OCI-LY3 (cell line): Measurements from ENCODE around the gene KIF5C.

ENCODE experiments used
- H2AFZ ChIP-seq: fragments of 200-600, 300-600 bp; shearing (Covaris generic); 2 replicates; pipeline ENCODE4 v1.6.0; 2014; ENCODE audit warnings: antibody characterized with exemption, low read depth, low read length
- H3K27ac ChIP-seq: fragments of 200-600, 300-600 bp; sonication (generic); 2 replicates; pipeline ENCODE4 v1.5.1; 2014; ENCODE audit warnings: mild to moderate bottlenecking, low read length, moderate library complexity, mixed read lengths
- H3K27me3 ChIP-seq: fragments of 200-600, 300-600 bp; sonication (generic); 2 replicates; pipeline ENCODE4 v1.6.1; 2014; ENCODE audit warnings: low read depth, low read length, mixed read lengths
- H3K36me3 ChIP-seq: fragments of 200-600, 300-600 bp; sonication (generic); replicated peaks from 2 replicates; pipeline ENCODE3; 2014; ENCODE audit warnings: low read depth, low read length, mixed read lengths
- H3K4me1 ChIP-seq: fragments of 300-600, 200-600 bp; sonication (generic); 2 replicates; pipeline ENCODE4 v1.6.1; 2014; ENCODE audit warnings: low read length, mixed read lengths
- H3K4me2 ChIP-seq: fragments of 200-600, 300-600 bp; sonication (generic); 2 replicates; pipeline ENCODE4 v1.6.1; 2014; ENCODE audit warnings: low read length, mixed read lengths
- H3K4me3 ChIP-seq: fragments of 300-600, 200-600 bp; sonication (generic); 2 replicates; pipeline ENCODE4 v1.5.1; 2014; ENCODE audit warnings: antibody characterized with exemption, mild to moderate bottlenecking, low read length, moderate library complexity
- H3K79me2 ChIP-seq: fragments of 300-600, 200-600 bp; shearing (Covaris generic); 2 replicates; pipeline ENCODE4 v1.6.1; 2014; ENCODE audit warnings: mild to moderate bottlenecking, low read length, mixed read lengths
- H3K9ac ChIP-seq: fragments of 300-600, 200-600 bp; shearing (Covaris generic); 2 replicates; pipeline ENCODE4 v1.6.0; 2014; ENCODE audit warnings: mild to moderate bottlenecking, low read length, moderate library complexity
- H3K9me3 ChIP-seq: fragments of 200-600, 300-600 bp; shearing (Covaris generic); 2 replicates; pipeline ENCODE4 v1.6.1; 2014; ENCODE audit warnings: low read length, mixed read lengths; ENCODE audit not compliant: insufficient read depth
- H4K20me1 ChIP-seq: fragments of 200-600, 300-600 bp; sonication (generic); 2 replicates; pipeline ENCODE4 v1.6.1; 2016; ENCODE audit warnings: low read length, mixed read lengths; ENCODE audit not compliant: insufficient read depth
- CTCF ChIP-seq: fragments of 200-600, 300-600 bp; sonication (generic); IDR thresholded peaks from 2 replicates; pipeline ENCODE4 v1.5.1; 2014; ENCODE audit warnings: antibody characterized with exemption, low read length, low read depth
- EZH2phosphoT487 ChIP-seq: fragments of 200-600 bp; shearing (Covaris generic); IDR thresholded peaks from 2 replicates; pipeline ENCODE4 v1.6.1; 2018; ENCODE audit warnings: antibody characterized with exemption, mixed run types, low read depth

Gene KIF5C

GRCh38 chr2:148885209-148885608, 10.2 kb downstream of the KIF5C start:
- TF ChIP-seq EZH2phosphoT487 (no peak), CTCF (no peak)
- Histone ChIP-seq H3K27me3 (peaks cover 15% of the 10 kb centered on the region), H3K4me2 (no peak overlapping the region), H3K79me2 (no peaks in the 10 kb centered on the region), H3K4me1 (peaks cover 5% of the 10 kb centered on the region; the same call in 1 of the 2 replicates), H3K9me3 (no peaks in the 10 kb centered on the region), H2AFZ (no peak overlapping the region), H4K20me1 (no peaks in the 10 kb centered on the region), H3K27ac (no peak overlapping the region), H3K4me3 (no peak overlapping the region), H3K9ac (no peak overlapping the region), H3K36me3 (no peaks in the 10 kb centered on the region)

- no peak overlapping the region for H3K4me3 ChIP-seq
- H3K9me3 ChIP-seq: no peaks in the 10 kb centered on the region
- H3K9ac ChIP-seq: no peak overlapping the region
- no peak for TF ChIP-seq CTCF
- no peak for TF ChIP-seq EZH2phosphoT487
- H3K79me2 ChIP-seq: no peaks in the 10 kb centered on the region
- no peak overlapping the region for H2AFZ ChIP-seq
- no peak overlapping the region for H3K4me2 ChIP-seq
- peaks cover 15% of the 10 kb centered on the region for H3K27me3 ChIP-seq
- H3K4me1 ChIP-seq: peaks cover 5% of the 10 kb centered on the region; the same call in 1 of the 2 replicates
- no peak overlapping the region for H3K27ac ChIP-seq
- no peaks in the 10 kb centered on the region for H4K20me1 ChIP-seq
- H3K36me3 ChIP-seq: no peaks in the 10 kb centered on the region
Measured at GRCh38 chr2:148885988-148886387, 11.0 kb downstream of the KIF5C start.

- Histone ChIP-seq H3K27me3 (peaks cover 15% of the 10 kb centered on the region), H3K36me3 (no peaks in the 10 kb centered on the region), H3K9me3 (no peaks in the 10 kb centered on the region), H4K20me1 (no peaks in the 10 kb centered on the region), H2AFZ (peak overlapping the region; percentile 86), H3K4me1 (peaks cover 5% of the 10 kb centered on the region; the same call in 1 of the 2 replicates), H3K79me2 (no peaks in the 10 kb centered on the region), H3K4me2 (peak overlapping the region; percentile 94), H3K27ac (no peak overlapping the region), H3K4me3 (peak overlapping the region; percentile 92), H3K9ac (peak overlapping the region; percentile 54)
- TF ChIP-seq CTCF (no peak), EZH2phosphoT487 (no peak)
Measured at GRCh38 chr2:148887350-148888002, 12.4 kb downstream of the KIF5C start.

GRCh38 chr2:148888003-148888501, 13.0 kb downstream of the KIF5C start:
- H3K4me1 ChIP-seq: peaks cover 5% of the 10 kb centered on the region; the same call in 1 of the 2 replicates
- peak overlapping the region; percentile 54 for H3K9ac ChIP-seq
- peak overlapping the region; percentile 94 for H3K4me2 ChIP-seq
- H3K27me3 ChIP-seq: peaks cover 18% of the 10 kb centered on the region
- peak overlapping the region; percentile 86 for H2AFZ ChIP-seq
- H3K9me3 ChIP-seq: peaks cover 1% of the 10 kb centered on the region; the same call in 1 of the 2 replicates
- TF ChIP-seq EZH2phosphoT487 (no peak), CTCF (peak; percentile 34)
- no peaks in the 10 kb centered on the region for H3K79me2 ChIP-seq
- peak overlapping the region; percentile 92 for H3K4me3 ChIP-seq
- no peaks in the 10 kb centered on the region for H4K20me1 ChIP-seq
- no peaks in the 10 kb centered on the region for H3K36me3 ChIP-seq
- H3K27ac ChIP-seq: no peak overlapping the region
